Endothelial cell of umbilical vein (primary cell): ENCODE measurements around the gene PLPP3. TPM values are rescaled to one million over a fixed set of nuclear protein-coding genes. Genes with fewer than 3 reads are reported as not detected.

ENCODE experiments used
- BruUV-seq: library from RNA; stranded (reverse); fragments of 400-500 nt; replicated peaks from 2 replicates; lab custom pipeline; 2021; lab: Mats Ljungman, UMichigan
- CTCF ChIA-PET: fragments of 300-600, 350-600 bp; sonication (Branson Sonifier 250); formaldehyde crosslinking; loops from one replicate; lab custom pipeline; 2021; ENCODE audit warnings: antibody characterized with exemption, inconsistent platforms; lab: Charles Lee
- POLR2A ChIA-PET: fragments of 300-600, 350-600 bp; sonication (Branson Sonifier 250); formaldehyde crosslinking; loops from one replicate; lab custom pipeline; 2021; ENCODE audit warnings: antibody characterized with exemption, inconsistent platforms; lab: Charles Lee
- DNase-seq: peaks from one replicate; pipeline ENCODE4 v3.0.0-alpha.2; 2011; ENCODE audit warnings: low read depth, low spot score
- FAIRE-seq: peaks from 2 replicates; lab custom pipeline; 2011; peaks lifted over from hg19 to GRCh38; lab: Jason Lieb, UNC
- H2AFZ ChIP-seq: 2 replicates; pipeline ENCODE4 v1.6.0; 2012; ENCODE audit warnings: low read depth, low read length, control low read depth, inconsistent platforms
- H3K27ac ChIP-seq: 2 replicates; pipeline ENCODE4 v1.5.1; 2011; ENCODE audit warnings: low read depth, mild to moderate bottlenecking, control low read depth, low read length, moderate library complexity; ENCODE audit not compliant: insufficient read depth
- H3K27me3 ChIP-seq, 2 experiments: 2 replicates each; pipeline versions ENCODE4 v1.6.0 to v1.6.1; 2011; ENCODE audit warnings: low read length in 2 of 2, mixed read lengths in 1 of 2; ENCODE audit not compliant: control insufficient read depth in 2 of 2, insufficient read depth in 2 of 2
- H3K36me3 ChIP-seq, 2 experiments: 2 replicates in 1 of 2; 3 replicates in 1 of 2; pipeline ENCODE4 v1.5.1; 2011; ENCODE audit warnings: low read length in 2 of 2, mild to moderate bottlenecking in 1 of 2, moderate library complexity in 1 of 2; ENCODE audit not compliant: control insufficient read depth in 2 of 2, insufficient read depth in 2 of 2; ENCODE audit errors: extremely low read depth in 1 of 2
- H3K4me1 ChIP-seq: 3 replicates; pipeline ENCODE4 v1.5.1; 2011; ENCODE audit warnings: mild to moderate bottlenecking, low read length; ENCODE audit not compliant: control insufficient read depth, insufficient read depth; ENCODE audit errors: extremely low read depth
- H3K4me2 ChIP-seq: 2 replicates; pipeline ENCODE4 v1.6.1; 2011; ENCODE audit warnings: low read length, control low read depth, mixed read lengths; ENCODE audit not compliant: insufficient read depth
- H3K4me3 ChIP-seq, 3 experiments: fragments of 200-600 bp in 1 of 3; sonication (generic), shearing (Covaris generic) in 1 of 3; replicated peaks in 1 of 3; 2 replicates each; pipeline ENCODE4 v1.5.1; 2011 to 2016; ENCODE audit warnings: control low read depth in 3 of 3, low read length in 3 of 3, mild to moderate bottlenecking in 2 of 3, inconsistent platforms in 1 of 3, low read depth in 1 of 3, moderate library complexity in 1 of 3; ENCODE audit not compliant: insufficient read depth in 1 of 3
- H3K79me2 ChIP-seq: 2 replicates; pipeline ENCODE4 v1.6.0; 2012; ENCODE audit warnings: low read length, inconsistent platforms; ENCODE audit not compliant: control insufficient read depth, insufficient read depth
- H3K9ac ChIP-seq: replicated peaks from 2 replicates; pipeline ENCODE3; 2011; ENCODE audit warnings: low read length, control low read depth; ENCODE audit not compliant: insufficient read depth; ENCODE audit errors: extremely low read depth
- H3K9me1 ChIP-seq: replicated peaks from 3 replicates; pipeline ENCODE4 v1.6.0; 2011; ENCODE audit warnings: mild to moderate bottlenecking, low read length; ENCODE audit not compliant: control insufficient read depth, insufficient read depth; ENCODE audit errors: extremely low read depth
- H3K9me3 ChIP-seq: replicated peaks from 2 replicates; pipeline ENCODE4 v1.5.1; 2012; ENCODE audit warnings: low read length, inconsistent platforms; ENCODE audit not compliant: control insufficient read depth, insufficient read depth
- H4K20me1 ChIP-seq: replicated peaks from 2 replicates; pipeline ENCODE3; 2011; ENCODE audit warnings: mild to moderate bottlenecking, low read length; ENCODE audit not compliant: control insufficient read depth, insufficient read depth; ENCODE audit errors: extremely low read depth
- CTCF ChIP-seq, 2 donors: IDR thresholded peaks; 1 replicate in 1 of 2; 2 replicates in 1 of 2; pipeline ENCODE4 v1.5.1; 2011; ENCODE audit warnings: low read length in 2 of 2, mild to moderate bottlenecking in 2 of 2, moderate library complexity in 2 of 2, control low read depth in 1 of 2, inconsistent platforms in 1 of 2, low read depth in 1 of 2; ENCODE audit not compliant: insufficient read depth in 1 of 2; ENCODE audit errors: extremely low read depth in 1 of 2
- EZH2 ChIP-seq: IDR thresholded peaks from 2 replicates; pipeline ENCODE4 v1.6.1; 2012; ENCODE audit warnings: borderline replicate concordance, low read depth, mild to moderate bottlenecking, moderate library complexity, low read length, inconsistent platforms; ENCODE audit not compliant: severe bottlenecking
- dilution Hi-C: fragments of 300-500 bp; cut with MboI; formaldehyde crosslinking; loops from one replicate; pipeline ENCODE4 v1.15.0; 2019; ENCODE audit warnings: low sequenced_read_pairs; ENCODE audit not compliant: extremely low pct_ligation_motif_present
- intact Hi-C: fragments of 100-400 bp; cut with micrococcal nuclease; formaldehyde crosslinking; loops from one replicate; pipeline ENCODE4 v1.10.0; 2022
- polyA plus RNA-seq, 4 experiments: library from polyadenylated mRNA; depleted of rRNA in 3 of 4; stranded (reverse) in 3 of 4; unstranded in 1 of 4; fragments of >200 nt; gene quantifications; 2 replicates each; pipeline versions ENCODE4 v1.2.1 to v1.2.3, GENCODE V29; 2011 to 2012; ENCODE audit warnings: missing spikeins in 1 of 4
- total RNA-seq: library from RNA; stranded (reverse); gene quantifications from 2 replicates; pipeline ENCODE4 v1.2.3, GENCODE V29; 2021

Gene PLPP3
- total and polyA plus RNA-seq, 2 donors (not counting 3 experiments of a cell fraction or from before 2014, with no cell fraction given), result 11.3 to 14.1 TPM

GRCh38 chr1:56626546-56626945, 47.2 kb upstream of the PLPP3 start:
- dilution Hi-C loops, result no loop called here

More at GRCh38 chr1:56626546-56626945, 47.2 kb upstream of the PLPP3 start:
- no peaks in the 10 kb centered on the region for H3K9me1 ChIP-seq
- DNase-seq, result no peak
- CTCF ChIA-PET, result no interaction called here
- H3K79me2 ChIP-seq, result no peaks in the 10 kb centered on the region
- no peak for FAIRE-seq
- no peaks in the 10 kb centered on the region for H3K27me3 ChIP-seq
- no peak overlapping the region for H3K4me3 ChIP-seq
- H3K9me3 ChIP-seq, result no peaks in the 10 kb centered on the region
- no peaks in the 10 kb centered on the region for H3K36me3 ChIP-seq
- no peaks in the 10 kb centered on the region for H3K4me1 ChIP-seq
- no peaks in the 10 kb centered on the region for H4K20me1 ChIP-seq
- H3K4me2 ChIP-seq, result no peak overlapping the region
- BruUV-seq, result no TSS peak
- TF ChIP-seq CTCF (IDR thresholded peaks at IDR 0.05; ENCODE audit: extremely low read depth in 1 of 2, insufficient read depth in 1 of 2, low read depth in 1 of 2, low read length in 2 of 2) (no peak), EZH2 (no peak)
- no peak overlapping the region for H3K27ac ChIP-seq
- intact Hi-C loops, result no loop called here
- H2AFZ ChIP-seq, result no peak overlapping the region
- H3K9ac ChIP-seq, result no peak overlapping the region
- POLR2A ChIA-PET, result no interaction called here
